Astrocyte of the cerebellum (primary cell): ENCODE data around the gene UAP1.
"Not testable (repeated sequence)": the region's sequence is repeated elsewhere in the genome, so short reads cannot be mapped to it uniquely, and the experiment has no call there.

Experiments
- DNase-seq: peaks from one replicate; pipeline ENCODE4 v3.0.0-alpha.2; 2011; ENCODE audit warnings: low read depth
- H3K4me3 ChIP-seq: 2 replicates; pipeline ENCODE4 v1.5.1; 2011; ENCODE audit warnings: mild to moderate bottlenecking, low read depth, low read length, moderate library complexity
- CTCF ChIP-seq: IDR thresholded peaks from 2 replicates; pipeline ENCODE4 v1.5.1; 2012; ENCODE audit warnings: low read length, low read depth, moderate library complexity, mild to moderate bottlenecking; ENCODE audit errors: missing control alignments
- in situ Hi-C: cut with HindIII; loops from 2 replicates; pipeline ENCODE4 v1.10.0; 2017; ENCODE audit warnings: low sequenced_read_pairs

UAP1 gene

GRCh38 chr1:162570718-162571117 is 9.2 kb downstream of the UAP1 start:
- no peak for TF ChIP-seq CTCF
- H3K4me3 ChIP-seq = no peak overlapping the region
- in situ Hi-C loops = no loop called here
- no peak for DNase-seq

DNA sequence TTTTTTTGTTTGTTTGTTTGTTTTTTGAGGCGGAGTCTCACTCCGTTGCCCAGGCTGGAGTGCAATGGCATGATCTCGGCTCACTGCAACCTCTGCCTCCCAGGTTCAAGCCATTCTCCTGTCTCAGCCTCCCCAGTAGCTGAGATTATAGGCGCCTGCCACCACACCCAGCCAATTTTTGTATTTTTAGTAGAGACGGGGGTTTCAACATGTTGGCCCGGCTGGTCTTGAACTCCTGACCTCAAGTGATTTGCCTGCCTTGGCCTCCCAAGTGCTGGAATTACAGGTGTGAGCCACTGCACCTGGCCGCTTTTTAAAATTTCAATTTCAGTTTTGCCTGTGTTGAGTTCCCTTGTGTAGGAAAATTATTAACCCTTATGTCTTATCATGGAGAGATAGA is 9.6 kb downstream of the UAP1 start:
- in situ Hi-C loops, DNase-seq, H3K4me3 ChIP-seq: not testable (repeated sequence)

DNA sequence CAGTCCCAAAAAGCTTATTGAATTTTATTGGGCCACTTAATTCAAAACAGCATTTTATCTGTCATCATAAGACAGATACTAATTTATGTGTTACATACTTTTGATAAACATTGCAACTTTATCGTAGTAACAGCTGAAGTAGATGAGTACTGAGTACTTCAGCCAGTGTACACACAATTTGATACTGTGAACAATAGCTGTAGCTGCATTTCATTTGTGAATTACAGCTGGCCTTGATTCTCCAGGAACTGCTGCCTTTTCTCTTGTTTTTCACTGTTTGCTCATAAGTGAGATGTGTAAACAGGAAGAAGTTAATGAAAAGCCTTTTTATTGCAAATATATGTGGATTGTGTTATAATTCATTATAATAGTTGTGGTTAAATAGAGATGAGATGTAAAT is 10.2 kb downstream of the UAP1 start:
- H3K4me3 ChIP-seq = no peak overlapping the region
- no peak for DNase-seq
- in situ Hi-C loops = no loop called here
- TF ChIP-seq CTCF = no peak

GRCh38 chr1:162573136-162573535 is 11.6 kb downstream of the UAP1 start:
- in situ Hi-C loops = no loop called here
- no peak for TF ChIP-seq CTCF

GRCh38 chr1:162578071-162578700 is 16.7 kb downstream of the UAP1 start:
- no peak for DNase-seq
- in situ Hi-C loops = no loop called here
- TF ChIP-seq CTCF = no peak
- no peak overlapping the region for H3K4me3 ChIP-seq

More at GRCh38 chr1:162573136-162573535, 11.6 kb downstream of the UAP1 start:
- DNase-seq = no peak
- no peak overlapping the region for H3K4me3 ChIP-seq

DNA sequence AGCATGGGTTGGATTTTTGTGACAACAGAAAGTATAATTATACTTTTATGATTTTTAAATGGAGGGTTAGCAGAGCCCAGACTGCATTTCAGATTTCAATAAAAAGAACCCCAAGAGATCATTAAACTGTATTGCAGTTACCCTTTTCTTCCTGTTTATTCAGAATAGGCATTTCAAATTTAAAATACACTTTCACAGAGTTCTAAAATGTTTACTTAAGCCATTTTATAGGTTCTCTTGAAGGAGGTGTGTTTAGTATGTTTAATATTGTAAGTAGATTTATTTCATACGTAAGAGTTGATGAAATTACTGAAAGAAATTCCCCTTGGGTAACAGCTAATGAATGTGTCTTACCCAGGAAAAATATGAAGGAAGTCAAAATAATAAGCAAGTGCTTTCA is 17.4 kb downstream of the UAP1 start:
- no peak for DNase-seq
- no peak overlapping the region for H3K4me3 ChIP-seq
- no peak for TF ChIP-seq CTCF
- in situ Hi-C loops = no loop called here

- in situ Hi-C loops = no loop called here
- no peak for TF ChIP-seq CTCF
Observed at GRCh38 chr1:162580308-162580707, 18.8 kb downstream of the UAP1 start.

DNA sequence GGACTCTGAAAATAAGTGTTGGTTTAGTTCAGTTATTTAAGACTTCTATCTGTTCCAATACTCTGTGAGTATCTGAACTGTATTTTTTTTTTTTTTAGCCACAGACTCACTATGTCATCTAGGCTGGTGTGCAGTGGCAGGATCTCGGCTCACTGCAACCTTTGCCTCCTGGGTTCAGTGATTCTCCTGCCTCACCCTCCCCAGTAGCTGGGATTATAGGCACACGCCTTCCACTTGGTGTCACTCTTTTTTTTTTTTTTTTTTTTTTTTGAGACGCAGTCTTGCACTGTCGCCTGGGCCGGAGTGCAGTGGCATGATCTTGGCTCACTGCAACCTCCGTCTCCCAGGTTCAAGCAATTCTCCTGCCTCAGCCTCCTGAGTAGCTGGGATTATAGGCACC is 21.4 kb downstream of the UAP1 start:
- in situ Hi-C loops, DNase-seq, H3K4me3 ChIP-seq: not testable (repeated sequence)

More at GRCh38 chr1:162580308-162580707, 18.8 kb downstream of the UAP1 start:
- H3K4me3 ChIP-seq = no peak overlapping the region
- no peak for DNase-seq

- DNase-seq, H3K4me3 ChIP-seq, in situ Hi-C loops: not testable (repeated sequence)
Observed at GRCh38 chr1:162585101-162585500, 23.6 kb downstream of the UAP1 start.
